Measurements from ENCODE around the gene SMO.

- TF ChIP-seq CTCF (IDR thresholded peaks at IDR 0.05; ENCODE audit: poor library complexity) (no peak), EZH2phosphoT487 (IDR thresholded peaks at IDR 0.05; ENCODE audit: low read depth, severe bottlenecking, unreplicated experiment) (no peak)
These were observed 30.8 kb upstream of the SMO start for GRCh38 chr7:129157651-129158050.

Data from hepatocyte (in vitro differentiated cells).